ENCODE results near the gene AZGP1. TPM values are rescaled to one million over a fixed set of nuclear protein-coding genes. Genes with fewer than 3 reads are reported as not detected.

The AZGP1 gene
- total RNA-seq, result not detected in 2 replicates

DNA sequence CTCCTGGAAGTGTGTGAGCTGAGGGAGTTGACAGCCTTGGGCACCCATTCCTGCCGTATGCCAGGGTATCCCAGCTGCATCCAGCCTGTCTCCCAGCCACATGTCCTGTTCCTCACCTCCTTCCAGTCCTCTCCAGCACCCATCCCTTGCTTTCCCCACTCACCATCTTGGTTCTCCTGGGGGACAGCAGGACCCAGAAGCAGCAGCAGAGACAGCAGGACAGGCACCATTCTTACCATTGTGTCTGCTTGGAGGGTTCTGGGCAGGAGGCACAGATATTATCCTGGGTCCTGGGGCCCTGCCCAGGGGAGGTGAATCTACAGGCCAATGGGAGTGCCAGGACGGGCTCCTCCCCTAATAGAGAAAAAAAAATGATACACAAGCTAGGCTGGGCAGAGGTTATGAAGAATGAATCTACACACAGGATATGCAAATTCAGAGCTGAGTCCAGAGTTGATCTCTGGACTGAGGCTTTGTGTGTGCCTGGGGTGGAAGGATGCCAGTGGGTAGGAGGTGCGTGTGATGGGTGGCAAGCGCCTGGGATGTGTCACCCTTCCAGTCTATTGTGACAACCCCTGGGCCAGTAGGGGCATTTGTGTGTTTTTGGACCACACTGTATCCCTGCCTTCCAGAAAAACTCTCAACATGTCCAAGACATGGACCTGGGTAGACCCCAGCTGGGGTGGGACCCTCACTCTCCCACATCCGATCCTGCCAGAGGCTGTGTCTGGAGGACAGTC, at the start of gene AZGP1:
Gene AZGP1 (minus strand): TSS at position 250 of the 740 bp plus-strand sequence. CDS start 11 bp downstream, at position 239.

GRCh38 chr7:100015232-100016214, 39.7 kb upstream of the AZGP1 start, which contains the start of gene ZKSCAN1:
TSS of gene ZKSCAN1 (plus strand) at chr7:100015596. CDS start at chr7:100023507, 7,911 bp downstream.

GRCh38 chr7:99928994-99929729, 46.7 kb downstream of the AZGP1 start, which contains the start of gene GJC3:
TSS of gene GJC3 (minus strand) at chr7:99929620. CDS start at chr7:99929620, 0 bp downstream.

DNA sequence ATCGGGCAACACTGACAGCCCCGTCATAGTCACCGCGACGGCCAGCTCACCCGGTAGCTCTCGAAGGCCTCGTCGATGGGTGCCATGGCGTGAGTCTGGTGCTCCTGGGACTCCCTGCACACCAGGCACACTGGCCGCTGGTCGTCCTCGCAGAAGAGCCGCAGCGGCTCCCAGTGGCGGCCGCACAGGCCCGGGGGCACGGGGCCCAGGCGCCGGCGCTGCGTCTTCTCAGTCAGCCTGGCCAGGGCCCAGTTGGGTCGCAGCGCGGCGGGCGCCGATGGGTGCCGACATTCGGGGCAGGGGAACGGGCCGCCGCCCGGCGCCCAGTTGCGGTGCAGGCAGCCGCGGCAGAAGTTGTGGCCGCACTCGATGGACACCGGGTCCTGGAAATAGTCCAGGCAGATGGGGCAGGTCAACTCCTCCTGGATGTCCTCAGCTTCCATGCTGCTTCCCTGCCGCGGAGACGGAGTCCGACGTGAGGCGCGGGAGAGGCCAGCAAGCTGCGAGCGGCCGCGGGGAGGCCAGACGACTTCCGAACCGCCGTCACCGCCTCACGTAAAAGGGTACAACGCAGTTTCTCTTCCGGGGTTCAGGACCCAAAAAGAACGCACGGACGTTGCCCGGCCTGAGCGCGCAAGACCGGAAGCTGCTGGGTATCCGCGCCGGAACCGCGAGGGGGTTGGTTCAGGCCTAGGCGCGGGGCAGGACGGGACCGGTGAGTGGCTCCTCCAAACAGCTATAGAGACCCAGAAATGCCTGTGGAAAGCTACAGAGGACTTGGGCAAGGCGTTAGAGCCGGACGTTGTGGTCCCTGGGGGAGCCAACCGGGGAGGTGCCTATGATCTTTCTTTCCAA, 56.6 kb downstream of the AZGP1 start, which contains the start of gene TRIM4:
Gene TRIM4 (minus strand): TSS at position 572 of the 855 bp plus-strand sequence. CDS start 129 bp downstream, at position 443.

Small RNAs within 50 kb of the gene (small RNA-seq; reads per million reads assigned to genes)
- gene RF00019 (not detected), gene RF00561 (not detected)

Other genes with a start within 250 kb of the AZGP1 start
- 0.10 TPM in 1 of 2 replicates, not detected in the other for gene CYP3A7, start 240.8 kb downstream of the AZGP1 start, total RNA-seq
- not detected in 2 replicates for gene CYP3A4, start 191.8 kb downstream of the AZGP1 start, total RNA-seq
- gene CYP3A43, start 148.0 kb downstream of the AZGP1 start, total RNA-seq, result not detected in 2 replicates
- 0.57 TPM in 1 of 2 replicates, not detected in the other for gene OR2AE1, start 99.0 kb downstream of the AZGP1 start, total RNA-seq
- 19.8 and 22.2 TPM in 2 replicates for gene TRIM4, start 56.5 kb downstream of the AZGP1 start, total RNA-seq
- 0.19 TPM in 1 of 2 replicates, not detected in the other for gene GJC3, start 46.4 kb downstream of the AZGP1 start, total RNA-seq
- 44.1 and 45.1 TPM in 2 replicates for gene ZKSCAN1, start 39.6 kb upstream of the AZGP1 start, total RNA-seq
- gene ZSCAN21, start 73.7 kb upstream of the AZGP1 start, total RNA-seq, result 6.9 and 9.1 TPM in 2 replicates
- gene ZNF3, start 105.7 kb upstream of the AZGP1 start, total RNA-seq, result 38.5 and 46.6 TPM in 2 replicates
- gene COPS6, start 112.9 kb upstream of the AZGP1 start, total RNA-seq, result 84.9 and 85.6 TPM in 2 replicates
- gene MCM7, start 125.4 kb upstream of the AZGP1 start, total RNA-seq, result 70.6 and 98.1 TPM in 2 replicates
- gene AP4M1, start 125.6 kb upstream of the AZGP1 start, total RNA-seq, result 20.8 and 21.2 TPM in 2 replicates
- gene TAF6, start 143.3 kb upstream of the AZGP1 start, total RNA-seq, result 39.1 and 41.2 TPM in 2 replicates
- gene CNPY4, start 143.6 kb upstream of the AZGP1 start, total RNA-seq, result 28.1 and 28.4 TPM in 2 replicates
- 2.0 and 2.9 TPM in 2 replicates for gene MBLAC1, start 150.9 kb upstream of the AZGP1 start, total RNA-seq
- 91.1 and 93.3 TPM in 2 replicates for gene LAMTOR4, start 172.9 kb upstream of the AZGP1 start, total RNA-seq
- 9.7 and 15.7 TPM in 2 replicates for gene TRAPPC14, start 182.7 kb upstream of the AZGP1 start, total RNA-seq
- gene GAL3ST4, start 192.6 kb upstream of the AZGP1 start, total RNA-seq, result 0.96 and 0.98 TPM in 2 replicates
- 5.3 and 6.5 TPM in 2 replicates for gene GPC2, start 201.3 kb upstream of the AZGP1 start, total RNA-seq
- 0.48 and 2.0 TPM in 2 replicates for gene STAG3, start 201.9 kb upstream of the AZGP1 start, total RNA-seq
- gene PVRIG, start 243.9 kb upstream of the AZGP1 start, total RNA-seq, result not detected in 2 replicates